ENCODE measurements around the gene MYBL2. TPM values are rescaled to one million over a fixed set of nuclear protein-coding genes. Genes with fewer than 3 reads are reported as not detected.
"Not testable (repeated sequence)": the region's sequence is repeated elsewhere in the genome, so short reads cannot be mapped to it uniquely, and the experiment has no call there.

MYBL2 gene
- polyA plus RNA-seq, 1 of the 3 experiments (the other 2 are of a cell fraction): 9.7 TPM

DNA sequence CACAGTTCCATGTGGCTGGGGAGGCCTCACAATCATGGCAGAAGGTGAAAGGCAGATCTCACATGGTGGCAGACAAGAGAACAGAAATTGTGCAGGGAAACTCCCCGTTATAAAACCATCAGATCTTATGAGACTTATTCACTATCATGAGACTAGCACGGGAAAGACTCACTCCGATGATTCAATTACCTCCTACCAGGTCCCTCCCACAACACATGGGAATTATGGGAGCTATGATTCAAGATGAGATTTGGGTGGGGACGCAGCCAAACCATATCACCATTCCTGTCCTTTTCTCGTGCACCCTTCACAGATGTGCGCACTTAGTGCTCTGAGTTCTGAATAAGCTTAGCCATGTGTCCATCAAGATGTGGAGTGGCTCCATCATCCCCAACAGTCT, 91.0 kb downstream of the MYBL2 start:
- H3K36me3 ChIP-seq (replicated peaks in 1 of 2; ENCODE audit: control insufficient read depth in 1 of 2, insufficient read depth in 2 of 2, low read length in 1 of 2); H3K79me2 ChIP-seq (ENCODE audit: insufficient read depth); H4K20me1 ChIP-seq (ENCODE audit: insufficient read depth); H3F3A ChIP-seq (replicated peaks; ENCODE audit: insufficient read depth); H3K27ac ChIP-seq (ENCODE audit: low read depth in 2 of 2, low read length in 1 of 2); DNase-seq; H3K4me1 ChIP-seq (ENCODE audit: control insufficient read depth in 1 of 2, insufficient read depth in 2 of 2, low read depth in 1 of 2, low read length in 1 of 2); H3K9me2 ChIP-seq; POLR2A ChIA-PET; H3K9me3 ChIP-seq; H3K4me3 ChIP-seq (ENCODE audit: low read depth in 2 of 2, low read length in 1 of 2); H2AFZ ChIP-seq (ENCODE audit: low read depth); H3K9ac ChIP-seq; H3K4me2 ChIP-seq; H3K27me3 ChIP-seq (ENCODE audit: insufficient read depth): not testable (repeated sequence)
- 85% methylated on average over 6 of the region's 6 CpGs for WGBS (ENCODE audit: low lambda C conversion rate)
- CTCF ChIA-PET: interaction anchor here (2.9 kb wide), 1 partner anchor 8 kb away, joined by 17 read pairs; no protein-coding TSS in a partner anchor

DNA sequence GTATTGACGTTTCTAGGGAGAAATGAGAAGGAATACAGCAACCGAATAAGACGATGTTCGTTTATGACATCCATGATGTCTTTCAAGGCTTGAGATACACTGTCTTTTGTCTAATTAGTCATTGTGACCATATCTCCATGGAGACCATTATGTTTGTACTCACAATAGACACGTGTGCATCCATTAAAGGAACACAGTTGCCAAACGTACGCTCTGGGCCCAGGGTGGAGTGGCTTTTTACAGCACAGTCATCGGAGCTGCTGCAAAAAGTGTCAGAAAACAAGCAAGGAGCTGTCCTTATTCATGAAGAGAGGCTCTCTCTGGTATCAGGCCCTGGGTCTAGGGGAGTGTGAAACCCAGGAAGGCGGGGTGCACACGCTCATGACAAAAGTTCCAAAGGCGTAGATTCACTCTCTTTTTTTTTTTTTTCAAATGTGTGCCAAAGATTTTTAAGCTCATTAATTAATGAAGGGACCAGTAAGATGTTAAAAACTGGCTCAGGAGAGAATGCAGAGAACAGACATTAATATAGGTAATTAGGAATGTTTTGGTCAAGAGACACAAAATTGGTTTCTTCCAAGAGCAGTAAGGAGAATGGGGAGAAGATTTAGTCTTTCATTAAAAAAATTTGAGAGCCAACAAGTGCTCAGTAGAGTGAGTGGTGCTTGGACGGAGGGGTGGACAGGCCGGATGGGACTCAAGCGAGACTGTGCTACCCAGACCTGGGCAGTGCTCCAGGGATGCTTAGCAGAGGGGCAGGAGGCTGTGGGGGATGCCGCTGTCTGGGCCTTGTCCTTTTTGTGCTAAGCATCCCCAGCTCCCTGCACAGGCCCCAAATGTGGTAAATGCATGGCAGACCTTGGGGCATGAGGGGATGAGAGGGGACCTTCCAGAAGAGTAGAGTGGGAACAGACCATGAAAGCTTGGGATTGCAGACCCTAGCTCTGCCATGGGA, 94.7 kb downstream of the MYBL2 start:
- no peak for TF ChIP-seq FOXM1 (IDR thresholded peaks at IDR 0.05; ENCODE audit: low read depth)
- TF ChIP-seq RFX5 (IDR thresholded peaks at IDR 0.05; ENCODE audit: low read length): no peak
- TF ChIP-seq RAD21 (IDR thresholded peaks at IDR 0.05; ENCODE audit: low read length): no peak
- TF ChIP-seq, protein P1, sequence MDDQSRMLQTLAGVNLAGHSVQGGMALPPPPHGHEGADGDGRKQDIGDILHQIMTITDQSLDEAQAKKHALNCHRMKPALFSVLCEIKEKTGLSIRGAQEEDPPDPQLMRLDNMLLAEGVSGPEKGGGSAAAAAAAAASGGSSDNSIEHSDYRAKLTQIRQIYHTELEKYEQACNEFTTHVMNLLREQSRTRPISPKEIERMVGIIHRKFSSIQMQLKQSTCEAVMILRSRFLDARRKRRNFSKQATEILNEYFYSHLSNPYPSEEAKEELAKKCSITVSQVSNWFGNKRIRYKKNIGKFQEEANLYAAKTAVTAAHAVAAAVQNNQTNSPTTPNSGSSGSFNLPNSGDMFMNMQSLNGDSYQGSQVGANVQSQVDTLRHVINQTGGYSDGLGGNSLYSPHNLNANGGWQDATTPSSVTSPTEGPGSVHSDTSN (IDR thresholded peaks at IDR 0.05): no peak
- TF ChIP-seq, protein P2, sequence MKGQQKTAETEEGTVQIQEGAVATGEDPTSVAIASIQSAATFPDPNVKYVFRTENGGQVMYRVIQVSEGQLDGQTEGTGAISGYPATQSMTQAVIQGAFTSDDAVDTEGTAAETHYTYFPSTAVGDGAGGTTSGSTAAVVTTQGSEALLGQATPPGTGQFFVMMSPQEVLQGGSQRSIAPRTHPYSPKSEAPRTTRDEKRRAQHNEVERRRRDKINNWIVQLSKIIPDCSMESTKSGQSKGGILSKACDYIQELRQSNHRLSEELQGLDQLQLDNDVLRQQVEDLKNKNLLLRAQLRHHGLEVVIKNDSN (IDR thresholded peaks at IDR 0.05; ENCODE audit: borderline replicate concordance, low read depth): no peak
- no peak for TF ChIP-seq TCF12 (IDR thresholded peaks at IDR 0.05)
- TF ChIP-seq NRF1 (IDR thresholded peaks at IDR 0.05; ENCODE audit: low read depth, low read length): no peak
- no peak for TF ChIP-seq EZH2phosphoT487 (IDR thresholded peaks at IDR 0.05; ENCODE audit: borderline replicate concordance, low read depth)
- no peaks in the 10 kb centered on the region for H3K36me3 ChIP-seq (replicated peaks in 1 of 2; ENCODE audit: control insufficient read depth in 1 of 2, insufficient read depth in 2 of 2, low read length in 1 of 2)
- H3K4me2 ChIP-seq: no peak overlapping the region
- H3K27me3 ChIP-seq (ENCODE audit: insufficient read depth): no peaks in the 10 kb centered on the region; the same call in 1 of the 2 replicates
- H4K20me1 ChIP-seq (ENCODE audit: insufficient read depth): no peaks in the 10 kb centered on the region
- POLR2A ChIA-PET: interaction anchor here (0.6 kb wide), 1 partner anchor 31 kb away, joined by 3 read pairs; no protein-coding TSS in a partner anchor
- H3K27ac ChIP-seq (ENCODE audit: low read depth in 2 of 2, low read length in 1 of 2): no peak overlapping the region
- H3K4me3 ChIP-seq (ENCODE audit: low read depth in 2 of 2, low read length in 1 of 2): no peak overlapping the region
- CTCF ChIA-PET: interaction anchor here (1.0 to 1.5 kb wide), 3 partner anchors 11 to 224 kb away, joined by 4 to 6 read pairs (median 4); no protein-coding TSS in a partner anchor
- no peak overlapping the region for H3K9ac ChIP-seq
- H2AFZ ChIP-seq (ENCODE audit: low read depth): no peak overlapping the region
- no peaks in the 10 kb centered on the region; a peak in 1 of 4 replicates for H3K4me1 ChIP-seq (ENCODE audit: control insufficient read depth in 1 of 2, insufficient read depth in 2 of 2, low read depth in 1 of 2, low read length in 1 of 2)
- 85% methylated on average over 15 of the region's 15 CpGs for WGBS (ENCODE audit: low lambda C conversion rate)
- DNase-seq: no peak
- H3K9me2 ChIP-seq: no peaks in the 10 kb centered on the region
- H3F3A ChIP-seq (replicated peaks; ENCODE audit: insufficient read depth): no peaks in the 10 kb centered on the region
- no peaks in the 10 kb centered on the region for H3K79me2 ChIP-seq (ENCODE audit: insufficient read depth)
- no peaks in the 10 kb centered on the region for H3K9me3 ChIP-seq

Data from SK-N-SH (cell line).